Measurements from ENCODE around the gene MYBPH. TPM values are rescaled to one million over a fixed set of nuclear protein-coding genes. Genes with fewer than 3 reads are reported as not detected.

Gene MYBPH
- total and polyA plus RNA-seq, 2 donors (not counting 1 experiment from before 2014, with no cell fraction given): not detected

DNA sequence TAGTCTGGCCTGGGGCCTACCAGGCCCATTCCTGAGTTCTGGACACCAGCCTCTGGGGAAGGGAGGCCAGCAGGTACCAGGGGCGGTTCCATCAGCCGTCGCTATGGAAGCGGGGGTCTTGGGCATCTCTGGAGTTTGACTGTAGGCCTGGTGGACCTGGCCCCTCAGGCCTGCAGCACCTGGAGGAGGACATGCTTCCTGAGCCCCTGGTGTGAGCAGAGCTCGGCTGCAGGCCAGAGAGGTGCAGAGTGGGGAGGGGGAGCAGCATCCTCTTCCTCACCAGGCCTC, 7.8 kb downstream of the MYBPH start:
- H3K27ac Mint-ChIP-seq: no peak overlapping the region
- 97% methylated on average over 4 of the region's 5 CpGs for WGBS (ENCODE audit: insufficient coverage)
- ChIA-PET POLR2A (no interaction called here), CTCF (no interaction called here)
- Histone ChIP-seq H3K4me2 (replicated peaks; ENCODE audit: low read depth, low read length, poor library complexity, severe bottlenecking) (no peak overlapping the region), H3K79me2 (ENCODE audit: control insufficient read depth, insufficient read depth, low read length) (no peaks in the 10 kb centered on the region), H3K36me3 (replicated peaks in 1 of 2; ENCODE audit: control extremely low read depth in 1 of 2, control insufficient read depth in 1 of 2, extremely low read depth in 1 of 2, insufficient read depth in 2 of 2, low read length in 1 of 2) (no peaks in the 10 kb centered on the region), H3K27me3 (replicated peaks in 1 of 4; ENCODE audit: control extremely low read depth in 1 of 4, control insufficient read depth in 3 of 4, insufficient read depth in 4 of 4, low read length in 3 of 4) (peaks cover 0 to 4% (median 2%) of the 10 kb centered on the region in 4 experiments), H3K4me3 (ENCODE audit: control extremely low read depth in 1 of 5, extremely low read depth in 1 of 5, insufficient read depth in 1 of 5, low read depth in 2 of 5, low read length in 4 of 5) (no peak overlapping the region), H2AFZ (ENCODE audit: insufficient read depth, low read depth, low read length, poor library complexity, severe bottlenecking) (no peak overlapping the region), H4K20me1 (ENCODE audit: control insufficient read depth, insufficient read depth, low read length, poor library complexity, severe bottlenecking) (no peaks in the 10 kb centered on the region), H3K27ac (ENCODE audit: low read length in 2 of 2) (no peak overlapping the region), H3K4me1 (ENCODE audit: control insufficient read depth in 2 of 2, insufficient read depth in 2 of 2, low read length in 2 of 2) (no peaks in the 10 kb centered on the region), H3K9ac (ENCODE audit: low read length) (no peak overlapping the region), H3K9me3 (ENCODE audit: control extremely low read depth in 1 of 3, control insufficient read depth in 2 of 3, insufficient read depth in 1 of 3, low read length in 2 of 3) (peaks cover 0 to 7% (median 0%) of the 10 kb centered on the region in 3 donors)
- DNase-seq: no peak
- peaks cover 23% of the 10 kb centered on the region for H3K27me3 Mint-ChIP-seq
- intact Hi-C loops (cut with micrococcal nuclease): no loop called here
- TF ChIP-seq, protein P1, sequence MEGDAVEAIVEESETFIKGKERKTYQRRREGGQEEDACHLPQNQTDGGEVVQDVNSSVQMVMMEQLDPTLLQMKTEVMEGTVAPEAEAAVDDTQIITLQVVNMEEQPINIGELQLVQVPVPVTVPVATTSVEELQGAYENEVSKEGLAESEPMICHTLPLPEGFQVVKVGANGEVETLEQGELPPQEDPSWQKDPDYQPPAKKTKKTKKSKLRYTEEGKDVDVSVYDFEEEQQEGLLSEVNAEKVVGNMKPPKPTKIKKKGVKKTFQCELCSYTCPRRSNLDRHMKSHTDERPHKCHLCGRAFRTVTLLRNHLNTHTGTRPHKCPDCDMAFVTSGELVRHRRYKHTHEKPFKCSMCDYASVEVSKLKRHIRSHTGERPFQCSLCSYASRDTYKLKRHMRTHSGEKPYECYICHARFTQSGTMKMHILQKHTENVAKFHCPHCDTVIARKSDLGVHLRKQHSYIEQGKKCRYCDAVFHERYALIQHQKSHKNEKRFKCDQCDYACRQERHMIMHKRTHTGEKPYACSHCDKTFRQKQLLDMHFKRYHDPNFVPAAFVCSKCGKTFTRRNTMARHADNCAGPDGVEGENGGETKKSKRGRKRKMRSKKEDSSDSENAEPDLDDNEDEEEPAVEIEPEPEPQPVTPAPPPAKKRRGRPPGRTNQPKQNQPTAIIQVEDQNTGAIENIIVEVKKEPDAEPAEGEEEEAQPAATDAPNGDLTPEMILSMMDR (IDR thresholded peaks at IDR 0.05): no peak
- TF ChIP-seq EZH2 (IDR thresholded peaks at IDR 0.05; ENCODE audit: borderline replicate concordance, insufficient read depth, low read depth, low read length, poor library complexity, severe bottlenecking): no peak
- no peaks in the 10 kb centered on the region for H3K9me3 Mint-ChIP-seq (ENCODE audit: insufficient read depth)
- ATAC-seq (ENCODE audit: low read depth): no peak
- H3K4me1 Mint-ChIP-seq: peaks cover under 1% of the 10 kb centered on the region
- no peak overlapping the region for H3K4me3 Mint-ChIP-seq

DNA sequence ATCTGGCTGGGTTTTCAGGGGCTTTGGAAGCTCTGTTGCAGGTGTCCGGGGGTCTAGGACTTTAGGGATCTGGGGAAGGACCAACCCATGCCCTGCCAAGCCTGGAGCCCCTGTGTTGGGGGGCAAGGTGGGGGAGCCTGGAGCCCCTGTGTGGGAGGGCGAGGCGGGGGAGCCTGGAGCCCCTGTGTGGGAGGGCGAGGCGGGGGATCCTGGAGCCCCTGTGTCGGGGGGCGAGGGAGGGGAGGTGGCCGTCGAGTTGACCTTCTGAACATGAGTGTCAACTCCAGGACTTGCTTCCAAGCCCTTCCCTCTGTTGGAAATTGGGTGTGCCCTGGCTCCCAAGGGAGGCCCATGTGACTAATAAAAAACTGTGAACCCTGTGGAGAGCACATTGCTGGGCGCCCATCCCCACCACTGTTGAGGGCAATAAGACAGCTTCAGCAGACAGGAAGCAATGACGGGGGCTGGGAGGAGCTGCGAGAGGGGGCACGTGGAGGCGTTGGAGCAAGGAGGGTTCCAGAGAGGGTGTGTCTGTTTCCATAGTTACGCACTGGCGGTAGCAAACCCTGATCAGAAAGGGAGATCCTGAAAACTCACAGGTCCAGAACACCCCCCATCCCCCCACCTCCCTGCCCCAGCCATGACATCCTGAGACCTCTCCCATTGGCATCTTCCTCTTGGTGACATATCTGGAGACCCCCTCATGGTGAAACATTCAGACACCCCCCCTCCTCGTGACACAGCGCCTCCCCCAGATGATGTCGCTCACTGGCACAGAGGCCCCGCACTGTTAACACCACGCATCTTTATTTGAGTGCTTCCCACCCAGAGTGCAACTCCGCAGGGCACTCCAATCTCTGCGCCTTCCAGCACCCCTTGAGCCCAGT, 8.4 kb downstream of the MYBPH start:
- peaks cover 0 to 5% (median 0%) of the 10 kb centered on the region in 3 donors for H3K9me3 ChIP-seq (ENCODE audit: control extremely low read depth in 1 of 3, control insufficient read depth in 2 of 3, insufficient read depth in 1 of 3, low read length in 2 of 3)
- intact Hi-C loops (cut with micrococcal nuclease): no loop called here
- no peak overlapping the region for H3K4me3 ChIP-seq (ENCODE audit: control extremely low read depth in 1 of 5, extremely low read depth in 1 of 5, insufficient read depth in 1 of 5, low read depth in 2 of 5, low read length in 4 of 5)
- ATAC-seq (ENCODE audit: low read depth) (no peak), DNase-seq (no peak)
- WGBS (ENCODE audit: insufficient coverage): 65% methylated on average over 18 of the region's 23 CpGs
- ChIA-PET POLR2A (no interaction called here), CTCF (no interaction called here)
- no peaks in the 10 kb centered on the region for H3K9me3 Mint-ChIP-seq (ENCODE audit: insufficient read depth)
- no peaks in the 10 kb centered on the region for H4K20me1 ChIP-seq (ENCODE audit: control insufficient read depth, insufficient read depth, low read length, poor library complexity, severe bottlenecking)
- no peak overlapping the region for H3K4me2 ChIP-seq (replicated peaks; ENCODE audit: low read depth, low read length, poor library complexity, severe bottlenecking)
- H3K27ac Mint-ChIP-seq: no peak overlapping the region
- peaks cover 6% of the 10 kb centered on the region for H3K4me1 Mint-ChIP-seq
- H3K79me2 ChIP-seq (ENCODE audit: control insufficient read depth, insufficient read depth, low read length): no peaks in the 10 kb centered on the region
- H3K27ac ChIP-seq (ENCODE audit: low read length in 2 of 2): no peak overlapping the region
- peaks cover 0 to 3% (median under 1%) of the 10 kb centered on the region in 4 experiments for H3K27me3 ChIP-seq (replicated peaks in 1 of 4; ENCODE audit: control extremely low read depth in 1 of 4, control insufficient read depth in 3 of 4, insufficient read depth in 4 of 4, low read length in 3 of 4)
- no peak overlapping the region for H2AFZ ChIP-seq (ENCODE audit: insufficient read depth, low read depth, low read length, poor library complexity, severe bottlenecking)
- TF ChIP-seq, protein P1 (IDR thresholded peaks at IDR 0.05): no peak
- no peak for TF ChIP-seq EZH2 (IDR thresholded peaks at IDR 0.05; ENCODE audit: borderline replicate concordance, insufficient read depth, low read depth, low read length, poor library complexity, severe bottlenecking)
- H3K36me3 ChIP-seq (replicated peaks in 1 of 2; ENCODE audit: control extremely low read depth in 1 of 2, control insufficient read depth in 1 of 2, extremely low read depth in 1 of 2, insufficient read depth in 2 of 2, low read length in 1 of 2): no peaks in the 10 kb centered on the region
- no peaks in the 10 kb centered on the region for H3K4me1 ChIP-seq (ENCODE audit: control insufficient read depth in 2 of 2, insufficient read depth in 2 of 2, low read length in 2 of 2)
- peaks cover 26% of the 10 kb centered on the region for H3K27me3 Mint-ChIP-seq
- H3K4me3 Mint-ChIP-seq: no peak overlapping the region
- H3K9ac ChIP-seq (ENCODE audit: low read length): no peak overlapping the region

Measured in B cell (primary cell).